Natural killer cell treated with Interleukin-12 subunit alpha and Interleukin-12 subunit beta and Interleukin-15 and Interleukin-18, amount 100 ng/mL, for 72 hours (primary cell): Measurements from ENCODE around the gene TAF9B. TPM values are rescaled to one million over a fixed set of nuclear protein-coding genes. Genes with fewer than 3 reads are reported as not detected.
"Not testable (repeated sequence)": the region's sequence is repeated elsewhere in the genome, so short reads cannot be mapped to it uniquely, and the experiment has no call there.

ENCODE experiments used
- ATAC-seq, 2 donors: fragments of 150-1000 bp; cut with Tn5 transposase in 1 of 2; sonication (Bioruptor Pico), chemical (Tn5 transposase) in 1 of 2; 2 replicates each; pipeline ENCODE4 v1.10.0; 2021
- DNase-seq: peaks from one replicate; pipeline ENCODE4 v3.0.0; 2022; ENCODE audit warnings: low spot score
- H3K27ac Mint-ChIP-seq, 2 donors: 1 replicate in 1 of 2; 2 replicates in 1 of 2; pipeline ENCODE4 v1.8.0; 2022; ENCODE audit warnings: mixed read lengths in 2 of 2, mild to moderate bottlenecking in 1 of 2, moderate library complexity in 1 of 2
- H3K27me3 Mint-ChIP-seq, 2 donors: 1 replicate in 1 of 2; 2 replicates in 1 of 2; pipeline ENCODE4 v1.8.0; 2022; ENCODE audit warnings: mixed read lengths in 2 of 2
- H3K36me3 Mint-ChIP-seq: one replicate; pipeline ENCODE4 v1.8.0; 2022; ENCODE audit warnings: mixed read lengths
- H3K4me1 Mint-ChIP-seq, 2 donors: 1 replicate in 1 of 2; 2 replicates in 1 of 2; pipeline ENCODE4 v1.8.0; 2022; ENCODE audit warnings: low read depth in 2 of 2, mixed read lengths in 2 of 2, mild to moderate bottlenecking in 1 of 2
- H3K4me3 Mint-ChIP-seq: one replicate; pipeline ENCODE4 v1.8.0; 2022; ENCODE audit warnings: mixed read lengths
- H3K9me3 Mint-ChIP-seq: 2 replicates; pipeline ENCODE4 v1.8.0; 2022; ENCODE audit warnings: mixed read lengths
- total RNA-seq, 2 donors: library from RNA; stranded (reverse); gene quantifications; one replicate each; pipeline ENCODE4 v1.2.3, GENCODE V29; 2022

Gene TAF9B
- 10 to 100 TPM in 1 of 2 donors, 1 to 10 TPM in 1; 8.8 to 10.7 TPM for total RNA-seq

GRCh38 chrX:78139160-78140123 is at the start of gene TAF9B:
Gene TAF9B, minus strand, starts transcription at chrX:78139650. Its CDS starts 39 bp downstream, at chrX:78139611.
- ATAC-seq (peak; percentile 95 to 99), DNase-seq (peak; percentile 87)
- H3K9me3 Mint-ChIP-seq: peaks cover 3% of the 10 kb centered on the region
- H3K27me3 Mint-ChIP-seq: peaks cover 0 to 8% of the 10 kb centered on the region in 2 donors
- H3K27ac Mint-ChIP-seq: peak within 1 kb of the TSS; percentile 11 to 50
- peak within 1 kb of the TSS; percentile 79 for H3K4me3 Mint-ChIP-seq
- no peaks in the 10 kb centered on the region for H3K36me3 Mint-ChIP-seq
- peaks cover 0 to 7% of the 10 kb centered on the region in 2 donors for H3K4me1 Mint-ChIP-seq

DNA sequence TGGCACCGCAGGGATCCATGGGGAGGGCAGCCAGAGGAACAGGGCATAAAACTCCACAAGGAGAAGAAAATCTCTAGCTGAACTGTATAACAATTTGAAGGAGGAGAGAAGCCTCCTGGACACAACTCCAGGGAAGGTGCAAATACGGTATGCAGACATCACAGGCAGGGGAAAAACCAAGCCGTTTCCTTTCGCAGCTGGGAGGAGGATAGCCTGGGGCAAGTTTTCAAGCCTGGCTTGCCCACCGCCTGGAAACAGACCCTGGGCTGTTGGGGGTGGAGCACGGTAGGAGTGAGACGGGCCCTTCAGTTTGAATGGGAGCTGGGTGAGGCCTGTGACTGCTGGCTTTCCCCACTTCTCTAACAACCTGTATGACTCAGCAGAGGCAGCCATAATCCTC is 43.4 kb upstream of the TAF9B start:
- ATAC-seq (no peak), DNase-seq (no peak)
- Mint-ChIP-seq H3K27me3 (peaks cover 28% of the 10 kb centered on the region in 2 donors), H3K36me3 (no peaks in the 10 kb centered on the region), H3K4me3 (no peak overlapping the region), H3K9me3 (no peaks in the 10 kb centered on the region), H3K4me1 (no peaks in the 10 kb centered on the region), H3K27ac (no peak overlapping the region)

GRCh38 chrX:78181307-78181706 is 41.9 kb upstream of the TAF9B start:
- H3K27ac Mint-ChIP-seq: no peak overlapping the region

DNA sequence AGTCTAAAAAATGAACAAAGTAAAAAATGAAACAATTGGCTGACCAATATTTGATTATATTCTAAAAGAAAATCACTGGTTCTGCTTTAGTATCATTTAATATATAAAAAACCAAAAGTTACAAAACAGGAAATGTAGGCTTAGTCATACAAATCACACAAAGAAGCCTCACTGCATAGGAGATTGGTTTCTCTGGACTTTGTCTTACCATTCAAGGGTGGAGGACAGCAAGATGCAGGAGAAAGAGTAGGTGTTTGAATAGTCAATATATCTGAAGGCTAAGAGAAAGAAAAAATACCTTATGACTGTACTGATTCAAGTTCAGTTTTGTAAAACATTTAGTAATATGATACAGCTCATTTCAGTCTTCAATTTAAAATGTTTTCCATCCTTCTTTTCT is 28.6 kb upstream of the TAF9B start:
- Mint-ChIP-seq H3K4me3 (no peak overlapping the region), H3K9me3 (no peaks in the 10 kb centered on the region), H3K36me3 (no peaks in the 10 kb centered on the region), H3K4me1 (no peaks in the 10 kb centered on the region), H3K27ac (no peak overlapping the region), H3K27me3 (no peaks in the 10 kb centered on the region)
- ATAC-seq: no peak
- DNase-seq: no peak

More at GRCh38 chrX:78181307-78181706, 41.9 kb upstream of the TAF9B start:
- no peak overlapping the region for H3K4me3 Mint-ChIP-seq
- H3K36me3 Mint-ChIP-seq: no peaks in the 10 kb centered on the region
- no peak for ATAC-seq
- no peaks in the 10 kb centered on the region for H3K9me3 Mint-ChIP-seq
- no peak for DNase-seq
- peaks cover 22 to 28% of the 10 kb centered on the region in 2 donors for H3K27me3 Mint-ChIP-seq
- H3K4me1 Mint-ChIP-seq: no peaks in the 10 kb centered on the region

- Mint-ChIP-seq H3K36me3 (no peaks in the 10 kb centered on the region), H3K4me1 (peaks cover 0 to 5% of the 10 kb centered on the region in 2 donors), H3K27me3 (peaks cover 0 to 13% of the 10 kb centered on the region in 2 donors), H3K9me3 (no peaks in the 10 kb centered on the region), H3K4me3 (no peak overlapping the region), H3K27ac (no peak overlapping the region)
- DNase-seq: no peak
- no peak for ATAC-seq
Measured at GRCh38 chrX:78165425-78165824, 26.0 kb upstream of the TAF9B start.

DNA sequence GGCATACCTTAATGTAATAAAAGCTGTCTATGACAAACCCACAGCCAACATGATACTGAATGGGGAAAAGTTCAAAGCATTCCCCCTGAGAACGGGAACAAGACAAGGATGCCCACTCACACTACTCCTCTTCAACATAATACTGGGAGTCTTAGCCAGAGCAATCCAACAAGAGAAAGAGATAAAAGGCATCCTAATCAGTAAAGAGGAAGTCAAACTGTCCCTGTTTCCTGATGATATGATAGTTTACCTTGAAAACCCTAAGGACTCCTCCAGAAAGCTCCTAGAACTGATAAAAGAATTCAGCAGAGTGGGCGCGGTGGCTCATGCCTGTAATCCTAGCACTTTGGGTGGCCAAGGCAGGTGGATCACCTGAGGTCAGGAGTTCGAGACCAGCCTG is 23.7 kb upstream of the TAF9B start:
- H3K27me3 Mint-ChIP-seq: peaks cover 0 to 18% of the 10 kb centered on the region in 2 donors
- not testable (repeated sequence) for H3K4me3 Mint-ChIP-seq, ATAC-seq

DNA sequence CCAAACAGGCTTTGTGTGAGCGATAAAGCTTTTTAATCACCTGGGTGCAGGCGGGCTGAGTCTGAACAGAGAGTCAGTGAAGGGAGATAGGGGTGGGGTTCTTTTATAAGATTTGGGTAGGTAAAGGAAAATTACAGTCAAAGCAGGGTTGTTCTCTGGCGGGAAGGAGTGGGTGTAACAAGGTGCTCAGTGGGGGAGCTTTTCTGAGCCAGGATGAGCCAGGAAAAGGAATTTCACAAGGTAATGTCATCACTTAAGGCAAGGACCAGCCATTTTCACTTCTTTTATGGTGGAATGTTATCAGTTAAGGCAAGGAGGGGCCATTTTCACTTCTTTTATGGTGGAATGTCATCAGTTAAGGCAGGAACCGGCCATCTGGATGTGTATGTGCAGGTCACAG is 21.3 kb upstream of the TAF9B start:
- peaks cover 0 to 22% of the 10 kb centered on the region in 2 donors for H3K27me3 Mint-ChIP-seq
- H3K36me3 Mint-ChIP-seq, DNase-seq, ATAC-seq, H3K9me3 Mint-ChIP-seq, H3K27ac Mint-ChIP-seq, H3K4me3 Mint-ChIP-seq, H3K4me1 Mint-ChIP-seq: not testable (repeated sequence)

More for the DNA sequence above, 23.7 kb upstream of the TAF9B start:
- H3K27ac Mint-ChIP-seq, H3K9me3 Mint-ChIP-seq, H3K4me1 Mint-ChIP-seq, H3K36me3 Mint-ChIP-seq, DNase-seq: not testable (repeated sequence)

DNA sequence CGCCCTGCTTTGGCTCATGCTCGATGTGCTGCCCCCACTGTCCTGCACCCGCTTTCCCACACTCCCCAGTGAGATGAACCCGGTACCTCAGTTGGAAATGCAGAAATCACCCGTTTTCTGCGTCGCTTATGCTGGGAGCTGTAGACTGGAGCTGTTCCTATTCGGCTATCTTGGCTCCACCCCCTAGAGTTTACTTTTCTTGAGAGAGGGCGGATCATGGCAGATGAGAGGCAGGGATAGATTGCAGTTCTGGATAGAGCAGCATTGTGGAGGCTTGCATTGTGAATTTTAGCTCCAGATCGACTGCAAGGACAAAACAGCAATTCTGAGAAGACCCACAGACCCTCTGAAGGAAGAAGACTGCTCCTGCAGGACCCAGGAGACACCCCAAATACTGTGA is 18.4 kb upstream of the TAF9B start:
- not testable (repeated sequence) for H3K4me1 Mint-ChIP-seq, H3K4me3 Mint-ChIP-seq, H3K9me3 Mint-ChIP-seq

DNA sequence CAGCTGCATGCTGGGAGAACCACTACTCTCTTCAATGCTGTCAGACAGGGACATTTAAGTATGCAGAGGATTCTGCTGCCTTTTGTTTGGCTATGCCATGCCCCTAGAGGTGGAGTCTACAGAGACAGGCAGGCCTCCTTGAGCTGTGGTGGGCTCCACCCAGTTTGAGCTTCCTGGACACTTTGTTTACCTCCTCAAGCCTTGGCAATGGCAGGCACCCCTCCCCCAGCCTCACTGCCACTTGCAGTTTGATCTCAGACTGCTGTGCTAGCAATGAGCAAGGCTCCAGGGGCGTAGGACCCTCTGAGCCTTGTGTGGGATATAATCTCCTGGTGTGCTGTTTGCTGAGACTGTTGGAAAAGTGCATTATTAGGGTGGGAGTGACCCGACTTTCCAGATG is 17.9 kb upstream of the TAF9B start:
- not testable (repeated sequence) for H3K4me1 Mint-ChIP-seq
- peaks cover 0 to 19% of the 10 kb centered on the region in 2 donors for H3K27me3 Mint-ChIP-seq

More for the DNA sequence above, 18.4 kb upstream of the TAF9B start:
- H3K27me3 Mint-ChIP-seq: peaks cover 0 to 21% of the 10 kb centered on the region in 2 donors
- not testable (repeated sequence) for H3K27ac Mint-ChIP-seq, ATAC-seq, DNase-seq, H3K36me3 Mint-ChIP-seq

GRCh38 chrX:78147002-78147540 is 7.6 kb upstream of the TAF9B start:
- H3K4me1 Mint-ChIP-seq, DNase-seq, H3K27ac Mint-ChIP-seq, H3K9me3 Mint-ChIP-seq, H3K36me3 Mint-ChIP-seq, H3K4me3 Mint-ChIP-seq, ATAC-seq: not testable (repeated sequence)
- H3K27me3 Mint-ChIP-seq: peaks cover 8 to 15% of the 10 kb centered on the region in 2 donors

More for the DNA sequence above, 17.9 kb upstream of the TAF9B start:
- not testable (repeated sequence) for H3K9me3 Mint-ChIP-seq, H3K4me3 Mint-ChIP-seq, ATAC-seq, H3K36me3 Mint-ChIP-seq, DNase-seq, H3K27ac Mint-ChIP-seq

- H3K4me3 Mint-ChIP-seq: peak overlapping the region; percentile 79
- peaks cover 0 to 9% of the 10 kb centered on the region in 2 donors for H3K27me3 Mint-ChIP-seq
- no peaks in the 10 kb centered on the region for H3K36me3 Mint-ChIP-seq
- no peak for DNase-seq
- no peak for ATAC-seq
- H3K4me1 Mint-ChIP-seq: peaks cover 0 to 7% of the 10 kb centered on the region in 2 donors
- H3K9me3 Mint-ChIP-seq: peaks cover 3% of the 10 kb centered on the region
- H3K27ac Mint-ChIP-seq: peak overlapping the region; percentile 11 to 50
Measured at GRCh38 chrX:78140206-78140605, 756 bp upstream of the TAF9B start.

DNA sequence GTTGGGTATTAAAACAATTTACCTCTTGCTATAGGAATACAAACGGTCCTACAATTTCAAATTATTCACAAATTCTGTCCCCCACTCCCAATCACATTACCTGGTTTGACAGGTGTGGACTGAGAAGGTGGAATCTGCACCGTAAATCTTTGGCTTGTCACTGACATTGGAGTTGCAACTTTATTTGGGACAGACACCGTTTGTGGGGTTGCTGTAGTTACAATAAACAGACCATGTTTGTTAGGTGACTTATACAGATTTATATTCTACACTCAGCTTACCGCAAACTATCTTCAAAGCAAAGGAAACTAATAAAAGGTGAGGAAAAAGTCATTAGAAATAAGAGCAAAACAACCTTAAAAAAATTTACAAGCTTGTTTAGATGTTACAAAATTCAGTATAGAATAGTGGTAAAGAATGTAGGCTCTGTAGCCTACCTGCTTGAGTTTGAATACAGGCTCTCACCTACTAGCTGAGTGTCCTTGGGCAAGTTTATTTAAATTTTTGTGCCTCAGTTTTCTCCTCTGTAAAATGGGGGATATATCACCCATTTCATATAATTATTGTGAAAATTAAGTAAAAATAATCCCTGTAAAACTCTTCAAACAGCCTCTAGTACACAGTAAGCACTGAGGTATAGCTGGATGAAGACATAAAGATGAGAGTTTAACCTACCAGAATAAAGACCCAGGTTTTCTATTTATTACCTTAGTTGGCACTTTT is 6.1 kb downstream of the TAF9B start:
- DNase-seq (no peak), ATAC-seq (no peak)
- no peaks in the 10 kb centered on the region for H3K4me1 Mint-ChIP-seq
- no peak overlapping the region for H3K4me3 Mint-ChIP-seq
- H3K27me3 Mint-ChIP-seq: no peaks in the 10 kb centered on the region
- peaks cover 5% of the 10 kb centered on the region for H3K36me3 Mint-ChIP-seq
- H3K27ac Mint-ChIP-seq: peak overlapping the region in 1 of 2 donors; percentile 5
- no peaks in the 10 kb centered on the region for H3K9me3 Mint-ChIP-seq

DNA sequence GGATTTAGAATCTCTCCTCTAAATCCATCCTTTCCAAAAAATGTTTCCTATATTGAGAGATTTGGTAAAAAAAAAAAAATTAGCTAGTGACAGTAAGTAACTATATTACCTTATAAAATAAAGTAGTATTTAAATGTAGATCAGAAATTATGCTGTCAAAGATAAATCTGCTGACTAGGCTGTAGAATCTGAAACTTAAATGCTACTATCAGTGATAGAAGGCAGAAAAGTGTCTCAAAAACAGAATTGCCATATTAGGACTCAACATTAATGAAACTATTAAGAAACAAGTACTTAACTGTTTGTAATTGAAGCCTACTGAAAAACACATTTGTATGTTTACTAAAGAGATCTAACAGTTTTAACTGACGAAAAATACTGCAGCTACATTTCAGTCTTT is 8.3 kb downstream of the TAF9B start:
- ATAC-seq (no peak), DNase-seq (no peak)
- Mint-ChIP-seq H3K36me3 (peaks cover 5% of the 10 kb centered on the region), H3K27ac (no peak overlapping the region), H3K27me3 (no peaks in the 10 kb centered on the region), H3K4me1 (no peaks in the 10 kb centered on the region), H3K4me3 (no peak overlapping the region), H3K9me3 (no peaks in the 10 kb centered on the region)
